Measurements from ENCODE around the gene SCUBE1. TPM values are rescaled to one million over a fixed set of nuclear protein-coding genes. Genes with fewer than 3 reads are reported as not detected.
A peak's percentile ranks its signal among the peaks of the same experiment; 100 is the strongest.

Gene SCUBE1
- total and polyA plus RNA-seq, 10 of the 15 experiments (the other 5 are each of a cell fraction or from before 2014, with no cell fraction given) = not detected

DNA sequence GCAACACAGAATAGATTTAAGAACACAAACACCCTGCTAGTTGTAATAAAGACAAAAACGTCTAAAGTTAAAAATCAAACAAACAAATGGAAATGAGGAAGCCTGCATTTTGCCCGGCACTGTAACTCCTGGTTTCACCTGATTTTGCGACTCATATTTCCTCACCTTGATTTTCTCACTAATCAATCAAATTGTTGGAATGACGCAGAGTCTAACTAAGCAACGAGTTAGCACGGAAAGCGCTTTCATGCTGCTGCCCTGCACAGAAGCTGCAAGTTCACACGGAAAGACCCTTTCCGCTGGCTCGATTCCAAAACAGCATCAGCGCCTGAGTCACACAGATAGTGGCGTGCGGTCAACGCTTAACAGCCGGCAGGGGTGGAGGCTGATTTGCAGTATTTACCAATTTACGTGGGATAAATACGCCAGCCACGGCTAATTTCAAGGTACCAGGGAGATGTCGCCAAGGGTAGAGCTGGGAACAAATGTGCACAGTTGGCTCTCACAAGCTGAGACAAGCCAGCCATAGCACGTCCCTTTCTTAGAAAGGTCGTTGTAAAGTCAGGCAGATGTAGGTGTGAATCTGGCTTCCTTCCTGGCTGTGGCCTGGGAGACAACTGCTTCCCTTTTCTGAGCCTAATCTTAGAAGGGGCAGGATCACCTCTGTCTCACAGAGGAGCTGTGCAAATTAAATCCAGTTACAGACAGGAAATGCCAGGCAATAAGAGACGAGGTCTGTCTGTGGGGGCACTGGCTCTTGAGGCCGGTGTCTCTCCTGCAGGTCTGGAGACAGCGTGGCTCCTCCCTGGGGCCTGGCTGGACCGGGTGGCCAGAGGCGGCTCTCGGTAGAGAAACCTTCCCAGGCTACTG lies 79.3 kb downstream of the SCUBE1 start (continued):
- TF ChIP-seq CHD2 (IDR thresholded peaks at IDR 0.05; ENCODE audit: borderline replicate concordance, low read depth, low read length) = peak; percentile 59; the same call in 1 of the 2 replicates
- TF ChIP-seq CREM (IDR thresholded peaks at IDR 0.05; ENCODE audit: low read depth) = peak; percentile 61; the same call in 1 of the 2 replicates
- TF ChIP-seq SPI1 (IDR thresholded peaks at IDR 0.05; ENCODE audit: borderline replicate concordance, insufficient read depth, low read depth, low read length) = peak; percentile 67; the same call in 1 of the 2 replicates
- TF ChIP-seq MTA2 (IDR thresholded peaks at IDR 0.05; ENCODE audit: low read depth) = peak; percentile 88
- TF ChIP-seq CEBPB (IDR thresholded peaks at IDR 0.05; ENCODE audit: borderline replicate concordance in 1 of 2, low read depth in 2 of 2, low read length in 2 of 2) = no peak
- TF ChIP-seq PAX8 (IDR thresholded peaks at IDR 0.05) = no peak
- TF ChIP-seq WRNIP1 (IDR thresholded peaks at IDR 0.05; ENCODE audit: borderline replicate concordance, low read depth, low read length) = no peak
- TF ChIP-seq BHLHE40 (IDR thresholded peaks at IDR 0.05; ENCODE audit: borderline replicate concordance in 1 of 2, low read depth in 2 of 2, low read length in 1 of 2) = peak; percentile 64 to 79
- TF ChIP-seq LARP7 (IDR thresholded peaks at IDR 0.05) = 0 out of 2 replicates have a peak, but pooled peaks have one; percentile 34
- TF ChIP-seq FOXM1 (IDR thresholded peaks at IDR 0.05; ENCODE audit: low read depth, low read length) = peak; percentile 74
- 0 out of 2 replicates have a peak, but pooled peaks have one; percentile 60 for TF ChIP-seq POLR2AphosphoS5 (IDR thresholded peaks at IDR 0.05; ENCODE audit: low read length)
- TF ChIP-seq POLR2A (IDR thresholded peaks at IDR 0.05; ENCODE audit: low read depth, low read length) = peak; percentile 7; the same call in 1 of the 2 replicates
- TF ChIP-seq, protein P1, sequence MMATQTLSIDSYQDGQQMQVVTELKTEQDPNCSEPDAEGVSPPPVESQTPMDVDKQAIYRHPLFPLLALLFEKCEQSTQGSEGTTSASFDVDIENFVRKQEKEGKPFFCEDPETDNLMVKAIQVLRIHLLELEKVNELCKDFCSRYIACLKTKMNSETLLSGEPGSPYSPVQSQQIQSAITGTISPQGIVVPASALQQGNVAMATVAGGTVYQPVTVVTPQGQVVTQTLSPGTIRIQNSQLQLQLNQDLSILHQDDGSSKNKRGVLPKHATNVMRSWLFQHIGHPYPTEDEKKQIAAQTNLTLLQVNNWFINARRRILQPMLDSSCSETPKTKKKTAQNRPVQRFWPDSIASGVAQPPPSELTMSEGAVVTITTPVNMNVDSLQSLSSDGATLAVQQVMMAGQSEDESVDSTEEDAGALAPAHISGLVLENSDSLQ (IDR thresholded peaks at IDR 0.05) = peak; percentile 80
- TF ChIP-seq, protein P2, sequence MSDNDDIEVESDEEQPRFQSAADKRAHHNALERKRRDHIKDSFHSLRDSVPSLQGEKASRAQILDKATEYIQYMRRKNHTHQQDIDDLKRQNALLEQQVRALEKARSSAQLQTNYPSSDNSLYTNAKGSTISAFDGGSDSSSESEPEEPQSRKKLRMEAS (IDR thresholded peaks at IDR 0.05; ENCODE audit: low read depth, low read length) = no peak
- peak; percentile 81 for TF ChIP-seq NFIC (IDR thresholded peaks at IDR 0.05; ENCODE audit: low read depth, low read length)
- TF ChIP-seq, protein P3, sequence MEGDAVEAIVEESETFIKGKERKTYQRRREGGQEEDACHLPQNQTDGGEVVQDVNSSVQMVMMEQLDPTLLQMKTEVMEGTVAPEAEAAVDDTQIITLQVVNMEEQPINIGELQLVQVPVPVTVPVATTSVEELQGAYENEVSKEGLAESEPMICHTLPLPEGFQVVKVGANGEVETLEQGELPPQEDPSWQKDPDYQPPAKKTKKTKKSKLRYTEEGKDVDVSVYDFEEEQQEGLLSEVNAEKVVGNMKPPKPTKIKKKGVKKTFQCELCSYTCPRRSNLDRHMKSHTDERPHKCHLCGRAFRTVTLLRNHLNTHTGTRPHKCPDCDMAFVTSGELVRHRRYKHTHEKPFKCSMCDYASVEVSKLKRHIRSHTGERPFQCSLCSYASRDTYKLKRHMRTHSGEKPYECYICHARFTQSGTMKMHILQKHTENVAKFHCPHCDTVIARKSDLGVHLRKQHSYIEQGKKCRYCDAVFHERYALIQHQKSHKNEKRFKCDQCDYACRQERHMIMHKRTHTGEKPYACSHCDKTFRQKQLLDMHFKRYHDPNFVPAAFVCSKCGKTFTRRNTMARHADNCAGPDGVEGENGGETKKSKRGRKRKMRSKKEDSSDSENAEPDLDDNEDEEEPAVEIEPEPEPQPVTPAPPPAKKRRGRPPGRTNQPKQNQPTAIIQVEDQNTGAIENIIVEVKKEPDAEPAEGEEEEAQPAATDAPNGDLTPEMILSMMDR (IDR thresholded peaks at IDR 0.05 in 2 of 3, conservative IDR thresholded peaks at IDR 0.05 in 1 of 3; ENCODE audit: control insufficient read depth in 2 of 3, extremely low read depth in 1 of 3, insufficient read depth in 1 of 3, low read depth in 3 of 3, low read length in 3 of 3) = no peak
- peak; percentile 86 for TF ChIP-seq JUNB (IDR thresholded peaks at IDR 0.05)
- TF ChIP-seq RELA (IDR thresholded peaks at IDR 0.05; ENCODE audit: borderline replicate concordance, partially characterized antibody) = peak; percentile 11
- no peak for TF ChIP-seq MLLT1 (IDR thresholded peaks at IDR 0.05)
- TF ChIP-seq EGR1 (IDR thresholded peaks at IDR 0.05; ENCODE audit: borderline replicate concordance in 1 of 2, low read depth in 2 of 2, low read length in 2 of 2) = 0 out of 3 replicates have a peak, but pooled peaks of 1 of the 2 experiments have one; percentile 13
- TF ChIP-seq DPF2 (IDR thresholded peaks at IDR 0.05) = peak; percentile 95
- TF ChIP-seq HDAC6 (IDR thresholded peaks at IDR 0.05; ENCODE audit: unreplicated experiment) = no peak
- 0 out of 2 replicates have a peak, but pooled peaks have one; percentile 41 for TF ChIP-seq ZSCAN29 (IDR thresholded peaks at IDR 0.05)

Data from GM12878 (cell line).